CD4-positive, alpha-beta T cell (primary cell): Measurements from ENCODE around the gene SCAMP3. TPM values are rescaled to one million over a fixed set of nuclear protein-coding genes. Genes with fewer than 3 reads are reported as not detected.

Experiments
- ATAC-seq: fragments of 200-7000 bp; cut with Tn5 transposase; one replicate; pipeline ENCODE4 v1.10.0; 2022; ENCODE audit warnings: mild to moderate bottlenecking; ENCODE audit not compliant: poor library complexity
- CTCF ChIA-PET: fragments of 350-600 bp; sonication (Branson Sonifier 250); formaldehyde crosslinking; loops from one replicate; lab custom pipeline; 2021; ENCODE audit warnings: antibody characterized with exemption, inconsistent platforms; lab: Charles Lee
- POLR2A ChIA-PET: fragments of 350-600 bp; sonication (Branson Sonifier 250); formaldehyde crosslinking; loops from one replicate; lab custom pipeline; 2021; ENCODE audit warnings: antibody characterized with exemption, inconsistent platforms; lab: Charles Lee
- DNase-seq, 14 experiments: peaks; one replicate each; pipeline ENCODE4 v3.0.0-alpha.2; 2013 to 2020; ENCODE audit warnings: mixed read lengths in 2 of 14
- H3K27ac ChIP-seq, 2 donors: one replicate each; pipeline versions ENCODE4 v1.5.1 to v1.7.0; 2013; ENCODE audit warnings: low read length in 2 of 2, low read depth in 1 of 2, mild to moderate bottlenecking in 1 of 2
- H3K27me3 ChIP-seq, 2 experiments: 1 replicate in 1 of 2; 2 replicates in 1 of 2; pipeline versions ENCODE4 v1.6.1 to v1.7.0; 2013; ENCODE audit warnings: low read length in 2 of 2, control low read depth in 1 of 2, mild to moderate bottlenecking in 1 of 2, moderate library complexity in 1 of 2; ENCODE audit not compliant: insufficient read depth in 2 of 2, control insufficient read depth in 1 of 2
- H3K36me3 ChIP-seq: one replicate; pipeline ENCODE4 v1.6.1; 2013; ENCODE audit warnings: low read length, control low read depth; ENCODE audit not compliant: insufficient read depth
- H3K4me1 ChIP-seq: one replicate; pipeline ENCODE4 v1.6.1; 2013; ENCODE audit warnings: low read length, control low read depth; ENCODE audit not compliant: insufficient read depth
- H3K4me3 ChIP-seq: one replicate; pipeline ENCODE4 v1.5.1; 2013; ENCODE audit warnings: mild to moderate bottlenecking, low read length, moderate library complexity
- H3K9me3 ChIP-seq, 2 experiments: 1 replicate in 1 of 2; 2 replicates in 1 of 2; pipeline versions ENCODE4 v1.6.1 to v1.7.0; 2013; ENCODE audit warnings: low read length in 2 of 2, mild to moderate bottlenecking in 2 of 2, control low read depth in 1 of 2, moderate library complexity in 1 of 2; ENCODE audit not compliant: control insufficient read depth in 1 of 2, insufficient read depth in 1 of 2
- H3K27ac Mint-ChIP-seq: one replicate; pipeline ENCODE4 v1.8.0; 2020; ENCODE audit warnings: mixed read lengths
- H3K27me3 Mint-ChIP-seq: one replicate; pipeline ENCODE4 v1.8.0; 2021; ENCODE audit warnings: mixed read lengths
- H3K36me3 Mint-ChIP-seq: one replicate; pipeline ENCODE4 v1.8.0; 2021; ENCODE audit warnings: low read depth, mixed read lengths
- H3K4me1 Mint-ChIP-seq: one replicate; pipeline ENCODE4 v1.8.0; 2021; ENCODE audit warnings: low read depth, mixed read lengths
- H3K4me3 Mint-ChIP-seq: one replicate; pipeline ENCODE4 v1.8.0; 2020; ENCODE audit warnings: mild to moderate bottlenecking, mixed read lengths
- H3K9me3 Mint-ChIP-seq: one replicate; pipeline ENCODE4 v1.8.0; 2020; ENCODE audit warnings: mixed read lengths
- intact Hi-C, 2 experiments: fragments of 100-400 bp; cut with DNase I in 1 of 2; cut with micrococcal nuclease in 1 of 2; formaldehyde crosslinking; loops; one replicate each; pipeline versions ENCODE4 v1.15.1 to v1.9.0; 2023 to 2025; cut with DNase I, micrococcal nuclease
- total RNA-seq, 174 experiments: library from RNA in 2 of 174; stranded (reverse) in 2 of 174; gene quantifications; one replicate each; pipeline ENCODE4 v1.2.3 and lab custom pipeline; 2021 to 2026
- TF ChIP-seq, protein P1 (sequence below): fragments of 200-600 bp; IDR thresholded peaks from one replicate; pipeline ENCODE4 v1.8.0; 2022; ENCODE audit warnings: antibody characterized with exemption, mild to moderate bottlenecking

SCAMP3 gene
- total RNA-seq, 2 experiments from 2014 or later: 54.8 to 55.6 TPM

DNA sequence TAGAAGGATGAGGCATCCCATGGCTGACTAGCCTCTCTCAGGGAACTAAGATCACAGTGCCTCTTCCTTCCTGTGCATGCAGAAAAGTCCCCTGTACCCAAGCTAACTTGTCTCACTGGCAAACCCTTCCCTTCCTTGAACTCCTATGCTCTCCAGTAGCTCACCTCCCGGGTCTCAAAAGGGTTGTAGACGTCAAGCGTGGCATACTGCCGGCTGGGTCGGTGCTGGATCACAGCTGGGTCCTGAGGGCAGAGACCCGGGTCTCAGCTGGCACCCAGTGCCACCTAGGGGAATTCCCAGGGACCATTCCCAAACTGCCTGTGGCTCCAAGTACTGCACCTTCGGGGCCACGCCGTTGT, 688 bp downstream of the SCAMP3 start:
- CTCF ChIA-PET: interaction anchor here (1.4 to 4.5 kb wide), 3 partner anchors 11 to 62 kb away, joined by 3 to 47 read pairs (median 6); no protein-coding TSS in a partner anchor
- H3K27ac ChIP-seq: peak overlapping the region; percentile 69 to 71
- no peaks in the 10 kb centered on the region for H3K9me3 Mint-ChIP-seq
- H3K27me3 ChIP-seq: no peaks in the 10 kb centered on the region
- H3K4me1 Mint-ChIP-seq: peaks cover 46% of the 10 kb centered on the region
- POLR2A ChIA-PET: interaction anchor here (0.6 to 5.7 kb wide), 15 partner anchors 9 to 1271 kb away, joined by 3 to 54 read pairs (median 5); partner anchors contain the start of genes ASH1L, CLK2, FDPS and KRTCAP2
- H3K4me3 Mint-ChIP-seq: peak overlapping the region; percentile 95
- no peaks in the 10 kb centered on the region for H3K27me3 Mint-ChIP-seq
- ATAC-seq (peak; percentile 36), DNase-seq (peak in 3 of 14 experiments; percentile 8 to 58 (median 57))
- peaks cover 88% of the 10 kb centered on the region for H3K36me3 Mint-ChIP-seq
- intact Hi-C loops: no loop called here
- H3K4me3 ChIP-seq: peak overlapping the region; percentile 100
- H3K9me3 ChIP-seq: no peaks in the 10 kb centered on the region
- TF ChIP-seq, protein P1, sequence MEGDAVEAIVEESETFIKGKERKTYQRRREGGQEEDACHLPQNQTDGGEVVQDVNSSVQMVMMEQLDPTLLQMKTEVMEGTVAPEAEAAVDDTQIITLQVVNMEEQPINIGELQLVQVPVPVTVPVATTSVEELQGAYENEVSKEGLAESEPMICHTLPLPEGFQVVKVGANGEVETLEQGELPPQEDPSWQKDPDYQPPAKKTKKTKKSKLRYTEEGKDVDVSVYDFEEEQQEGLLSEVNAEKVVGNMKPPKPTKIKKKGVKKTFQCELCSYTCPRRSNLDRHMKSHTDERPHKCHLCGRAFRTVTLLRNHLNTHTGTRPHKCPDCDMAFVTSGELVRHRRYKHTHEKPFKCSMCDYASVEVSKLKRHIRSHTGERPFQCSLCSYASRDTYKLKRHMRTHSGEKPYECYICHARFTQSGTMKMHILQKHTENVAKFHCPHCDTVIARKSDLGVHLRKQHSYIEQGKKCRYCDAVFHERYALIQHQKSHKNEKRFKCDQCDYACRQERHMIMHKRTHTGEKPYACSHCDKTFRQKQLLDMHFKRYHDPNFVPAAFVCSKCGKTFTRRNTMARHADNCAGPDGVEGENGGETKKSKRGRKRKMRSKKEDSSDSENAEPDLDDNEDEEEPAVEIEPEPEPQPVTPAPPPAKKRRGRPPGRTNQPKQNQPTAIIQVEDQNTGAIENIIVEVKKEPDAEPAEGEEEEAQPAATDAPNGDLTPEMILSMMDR: no peak
- H3K27ac Mint-ChIP-seq: peak overlapping the region; percentile 82
- H3K4me1 ChIP-seq: peaks cover 28% of the 10 kb centered on the region
- peaks cover 65% of the 10 kb centered on the region for H3K36me3 ChIP-seq

DNA sequence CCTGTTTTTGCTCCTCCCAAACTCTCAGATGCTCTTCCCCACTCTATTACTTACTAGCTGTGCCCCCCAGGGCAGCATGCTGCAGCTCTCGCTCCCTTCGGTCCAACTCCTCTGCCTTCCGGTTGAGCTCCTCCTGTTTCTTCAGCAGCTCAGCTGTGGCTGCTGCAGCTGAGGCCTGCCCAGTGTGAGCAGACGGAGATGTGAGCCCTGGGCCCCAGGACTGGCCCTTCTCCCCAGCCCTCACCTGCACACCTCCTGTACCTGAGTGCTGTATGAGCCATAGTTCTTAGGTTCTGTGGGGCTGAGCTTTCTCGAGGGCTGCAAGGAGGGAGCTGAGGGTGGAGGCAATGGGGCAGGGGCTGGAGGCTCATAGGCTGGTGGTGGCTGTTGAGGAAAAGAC, 1.9 kb downstream of the SCAMP3 start:
- no peaks in the 10 kb centered on the region for H3K27me3 Mint-ChIP-seq
- H3K9me3 ChIP-seq: no peaks in the 10 kb centered on the region
- H3K27ac Mint-ChIP-seq: peak overlapping the region; percentile 24
- ChIA-PET CTCF (interaction anchor here (0.6 to 4.5 kb wide), 2 partner anchors 10 to 184 kb away, joined by 3 to 47 read pairs; no protein-coding TSS in a partner anchor), POLR2A (interaction anchor here (0.7 to 5.7 kb wide), 5 partner anchors 9 to 586 kb away, joined by 3 to 54 read pairs (median 19); partner anchors contain the start of gene CLK2)
- ATAC-seq (no peak), DNase-seq (no peak)
- intact Hi-C loops: no loop called here
- peaks cover 82% of the 10 kb centered on the region for H3K36me3 Mint-ChIP-seq
- peaks cover 39% of the 10 kb centered on the region for H3K4me1 ChIP-seq
- peaks cover 54% of the 10 kb centered on the region for H3K4me1 Mint-ChIP-seq
- peaks cover 60% of the 10 kb centered on the region for H3K36me3 ChIP-seq
- no peak overlapping the region for H3K4me3 ChIP-seq
- H3K27ac ChIP-seq: no peak overlapping the region
- H3K9me3 Mint-ChIP-seq: no peaks in the 10 kb centered on the region
- H3K27me3 ChIP-seq: no peaks in the 10 kb centered on the region
- peak overlapping the region; percentile 42 for H3K4me3 Mint-ChIP-seq
- TF ChIP-seq, protein P1: no peak

DNA sequence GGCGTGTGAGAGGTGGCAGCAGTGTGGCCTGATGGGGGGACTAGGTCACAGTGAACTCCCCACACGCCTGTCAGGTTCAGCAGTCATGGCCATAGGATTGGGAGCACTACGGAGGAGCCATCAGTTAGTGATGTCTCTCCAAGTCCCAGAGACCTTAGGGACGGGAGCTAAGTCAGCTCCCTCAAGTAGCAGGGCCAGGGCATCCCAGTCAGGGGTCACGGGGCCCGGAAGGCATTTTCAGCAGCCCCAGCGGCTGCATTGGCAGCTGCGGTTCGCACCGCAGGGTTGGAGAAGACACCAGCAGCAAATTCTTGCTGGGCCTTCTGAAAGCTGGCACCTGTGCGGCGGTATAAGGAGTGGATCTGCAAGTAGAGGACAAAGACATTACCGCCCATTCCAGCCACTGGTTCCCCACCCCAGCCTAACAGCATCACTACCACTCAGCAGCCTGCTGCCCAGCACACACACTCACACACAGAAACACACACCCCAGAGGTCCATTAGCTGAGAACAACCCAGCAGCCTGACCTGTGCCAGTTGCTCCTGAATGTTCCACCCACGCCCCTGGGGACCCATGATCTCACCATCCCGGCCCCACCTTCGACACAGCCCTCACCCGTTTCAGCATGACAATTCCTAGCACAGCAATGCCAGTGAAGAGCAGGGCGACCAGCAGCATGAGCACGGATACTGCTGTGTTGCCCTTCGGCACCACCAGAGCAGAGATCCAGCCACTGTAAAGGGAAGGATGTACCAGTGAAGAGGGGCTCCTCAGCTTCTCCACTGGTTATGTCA, 5.9 kb downstream of the SCAMP3 start:
- peak overlapping the region; percentile 85 for H3K4me3 Mint-ChIP-seq
- ATAC-seq (no peak), DNase-seq (peak in 1 of 14 experiments; percentile 33)
- peaks cover 43% of the 10 kb centered on the region for H3K36me3 Mint-ChIP-seq
- no peak overlapping the region for H3K4me3 ChIP-seq
- POLR2A ChIA-PET: interaction anchor here (1.1 to 1.8 kb wide), 3 partner anchors 12 to 67 kb away, joined by 4 to 9 read pairs (median 6); partner anchors contain the start of gene CLK2
- H3K9me3 ChIP-seq: no peaks in the 10 kb centered on the region
- no peaks in the 10 kb centered on the region for H3K27me3 ChIP-seq
- CTCF ChIA-PET: no interaction called here
- no peak overlapping the region for H3K27ac ChIP-seq
- peaks cover 38% of the 10 kb centered on the region for H3K36me3 ChIP-seq
- peaks cover 45% of the 10 kb centered on the region for H3K4me1 Mint-ChIP-seq
- H3K4me1 ChIP-seq: peaks cover 41% of the 10 kb centered on the region
- TF ChIP-seq, protein P1: no peak
- no peaks in the 10 kb centered on the region for H3K27me3 Mint-ChIP-seq
- no peaks in the 10 kb centered on the region for H3K9me3 Mint-ChIP-seq
- H3K27ac Mint-ChIP-seq: no peak overlapping the region
- intact Hi-C loops: loop anchor here in 1 of 2 experiments (10.0 kb wide), 1 partner anchor 249 kb away; no protein-coding TSS in a partner anchor
